Large intestine (tissue), 12 donors: ENCODE results near the gene ZNF479. TPM values are rescaled to one million over a fixed set of nuclear protein-coding genes. Genes with fewer than 3 reads are reported as not detected.
"Not testable (repeated sequence)": the region's sequence is repeated elsewhere in the genome, so short reads cannot be mapped to it uniquely, and the experiment has no call there.

Experiments
- DNase-seq, 2 donors: peaks; one replicate each; pipeline versions ENCODE4 v3.0.0 to v3.0.0-alpha.2; 2013
- H3K27ac ChIP-seq: one replicate; pipeline ENCODE4 v1.5.1; 2013; ENCODE audit warnings: low read length
- H3K27me3 ChIP-seq: 2 replicates; pipeline ENCODE4 v1.6.1; 2013; ENCODE audit warnings: low read length; ENCODE audit not compliant: control insufficient read depth, insufficient read depth
- H3K36me3 ChIP-seq: 2 replicates; pipeline ENCODE4 v1.6.1; 2013; ENCODE audit warnings: low read length; ENCODE audit not compliant: control insufficient read depth, insufficient read depth
- H3K4me1 ChIP-seq: one replicate; pipeline ENCODE4 v1.6.1; 2013; ENCODE audit warnings: low read length; ENCODE audit not compliant: control insufficient read depth, insufficient read depth
- H3K4me3 ChIP-seq: one replicate; pipeline ENCODE4 v1.5.1; 2013; ENCODE audit warnings: low read length
- H3K9me3 ChIP-seq: one replicate; pipeline ENCODE4 v1.6.1; 2013; ENCODE audit warnings: mild to moderate bottlenecking, low read depth, low read length, moderate library complexity; ENCODE audit not compliant: control insufficient read depth
- WGBS: methylation state at CpG from one replicate; pipeline ENCODE4 v1.1.5; 2013; ENCODE audit warnings: low lambda C conversion rate; ENCODE audit not compliant: insufficient coverage; 5-methylcytosine and 5-hydroxymethylcytosine counted together
- long read RNA-seq, 11 donors: transcript quantifications; one replicate each; lab custom pipeline, GENCODE V29; 2026
- polyA plus RNA-seq: library from polyadenylated mRNA; unstranded; fragments of 120-200 nt; gene quantifications from one replicate; pipeline ENCODE4 v1.2.1, GENCODE V29; 2013

Gene ZNF479
- polyA plus RNA-seq: not detected
- long read RNA-seq, donor 1: 0 reads
- long read RNA-seq, donor 2: 0 reads
- long read RNA-seq, donor 3: 0 reads
- long read RNA-seq, donor 4: 0 reads
- long read RNA-seq, donor 5: 0 reads
- long read RNA-seq, donor 6: 0 reads
- long read RNA-seq, donor 7: 0 reads
- long read RNA-seq, donor 8: 0 reads
- long read RNA-seq, donor 9: 0 reads
- long read RNA-seq, donor 10: 0 reads
- long read RNA-seq, donor 11: 0 reads

DNA sequence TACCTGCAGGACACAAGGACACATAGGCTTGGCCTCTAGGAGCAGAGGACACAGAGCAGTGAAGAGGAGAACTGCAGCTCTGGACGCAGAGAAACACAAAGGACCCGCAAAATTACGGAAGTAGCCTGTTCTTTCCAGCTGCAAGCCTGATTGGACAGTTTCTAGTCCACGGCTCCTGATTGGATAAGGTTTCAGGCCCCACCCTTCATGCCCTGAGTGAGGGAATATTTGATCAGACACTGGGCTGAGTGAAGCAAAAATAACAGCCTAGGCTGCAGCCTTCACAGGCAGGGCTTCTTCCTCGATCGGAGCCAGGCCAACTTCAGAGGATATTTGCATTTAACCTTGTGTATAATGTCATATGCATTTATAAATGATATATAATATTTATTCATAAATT, at the start of gene ZNF479:
Gene ZNF479, minus strand, starts transcription at position 101 of the 400 bp plus-strand sequence. CDS start 112 bp downstream, outside the sequence.
- not testable (repeated sequence) for H3K27ac ChIP-seq, H3K9me3 ChIP-seq, H3K27me3 ChIP-seq, H3K36me3 ChIP-seq, H3K4me3 ChIP-seq, H3K4me1 ChIP-seq, DNase-seq
- WGBS: no CpG with 5 or more reads among the region's 6 CpGs

DNA sequence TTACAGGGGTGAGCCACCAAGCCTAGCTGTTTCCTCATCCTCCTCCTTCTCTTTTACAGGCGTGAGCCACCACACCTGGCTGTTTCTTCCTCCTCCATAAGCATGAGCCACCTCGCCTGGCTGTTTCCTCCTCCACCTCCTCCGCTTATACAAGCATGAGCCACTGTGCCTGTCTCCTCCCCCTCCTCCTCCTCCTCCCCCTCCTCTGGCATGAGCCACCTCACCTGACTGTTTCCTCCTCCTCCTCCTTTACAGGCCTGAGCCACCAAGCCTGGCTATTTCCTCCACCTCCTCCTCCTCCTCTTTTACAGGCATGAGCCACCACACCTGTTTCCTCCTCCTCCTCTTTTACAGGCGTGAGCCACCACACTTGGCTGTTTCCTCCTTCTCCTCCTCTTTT, 49.8 kb upstream of the ZNF479 start:
- no peaks in the 10 kb centered on the region for H3K4me1 ChIP-seq
- H3K27ac ChIP-seq: no peak overlapping the region
- H3K4me3 ChIP-seq: no peak overlapping the region
- no peaks in the 10 kb centered on the region for H3K36me3 ChIP-seq
- H3K9me3 ChIP-seq: peaks cover 36% of the 10 kb centered on the region
- no CpG with 5 or more reads among the region's 4 CpGs for WGBS
- H3K27me3 ChIP-seq: no peaks in the 10 kb centered on the region
- no peak for DNase-seq

DNA sequence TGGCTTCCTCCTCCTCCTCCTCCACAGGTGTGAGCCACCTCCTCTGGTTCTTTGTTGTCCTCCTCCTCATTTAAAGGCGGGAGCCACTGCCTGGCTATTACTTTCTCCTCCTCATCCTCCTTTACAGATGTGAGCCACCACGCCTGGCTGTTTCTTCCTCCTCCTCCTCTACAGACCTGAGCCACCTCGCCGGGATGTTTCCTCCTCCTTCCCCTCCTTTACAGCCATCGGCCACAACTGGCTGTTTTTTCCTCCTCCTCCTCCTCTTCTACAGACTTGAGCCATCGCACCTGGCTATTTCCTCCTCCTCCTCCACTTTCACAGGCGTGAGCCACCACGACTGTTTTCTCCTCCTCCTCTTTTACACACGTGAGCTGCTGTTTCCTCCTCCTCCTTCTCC, 49.0 kb upstream of the ZNF479 start:
- Histone ChIP-seq H3K9me3 (peaks cover 41% of the 10 kb centered on the region), H3K36me3 (no peaks in the 10 kb centered on the region), H3K4me1 (no peaks in the 10 kb centered on the region), H3K27ac (no peak overlapping the region), H3K4me3 (no peak overlapping the region), H3K27me3 (no peaks in the 10 kb centered on the region)
- WGBS: 90% methylated on average over 8 of the region's 9 CpGs
- DNase-seq: no peak

DNA sequence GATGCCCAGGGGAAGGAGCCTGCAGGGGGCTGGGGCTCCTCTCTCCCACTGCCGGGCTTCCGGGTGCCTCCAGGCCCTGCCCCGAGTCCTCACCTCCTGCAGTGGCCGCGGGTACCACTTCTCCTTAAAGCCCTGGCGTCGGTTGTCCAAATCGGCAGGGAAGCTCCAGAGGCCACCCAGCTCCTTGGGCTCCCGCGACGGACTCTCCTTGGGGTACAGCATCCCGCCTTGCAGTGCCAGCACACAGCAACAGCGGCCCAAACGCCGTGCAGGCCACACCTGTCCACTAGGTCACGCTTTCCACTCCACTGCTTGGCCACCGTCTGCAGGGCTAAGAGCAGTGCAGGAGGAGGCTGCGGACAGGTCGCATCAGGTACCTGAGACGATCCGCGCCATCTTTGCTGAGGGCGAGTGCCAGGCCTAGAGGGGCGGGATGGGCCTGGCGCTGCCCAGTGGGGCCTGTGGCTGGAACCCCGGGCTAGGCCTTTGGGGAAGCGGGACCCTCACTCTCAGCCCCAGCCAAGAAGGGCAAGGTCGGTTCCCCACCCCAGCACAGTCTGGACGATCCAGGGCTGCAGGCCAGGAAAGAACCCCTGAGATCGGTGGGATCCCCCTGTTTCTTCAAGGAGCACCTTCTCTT, 47.7 kb upstream of the ZNF479 start:
- DNase-seq: no peak
- Histone ChIP-seq H3K9me3 (peaks cover 41% of the 10 kb centered on the region), H3K27me3 (no peaks in the 10 kb centered on the region), H3K27ac (no peak overlapping the region), H3K4me1 (no peaks in the 10 kb centered on the region), H3K36me3 (no peaks in the 10 kb centered on the region), H3K4me3 (no peak overlapping the region)
- no CpG with 5 or more reads among the region's 30 CpGs for WGBS

DNA sequence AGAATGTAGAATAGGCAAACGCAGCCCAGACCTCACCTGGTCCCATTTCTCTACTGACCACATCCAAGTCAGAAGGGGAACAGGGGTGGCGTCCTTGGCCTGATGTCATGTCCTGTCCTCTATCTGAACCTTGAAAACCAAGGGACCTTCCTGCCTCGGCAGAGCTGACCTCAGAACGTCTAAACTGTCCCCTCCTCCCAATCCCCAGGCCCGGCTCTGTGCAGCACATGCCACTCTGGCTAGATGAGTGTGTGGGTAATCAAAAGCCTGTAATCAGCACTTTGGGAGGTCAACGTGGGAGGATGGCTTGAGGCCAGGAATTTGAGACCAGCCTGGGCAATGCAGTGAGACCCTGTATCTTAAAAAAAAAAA, 46.5 kb upstream of the ZNF479 start:
- no peaks in the 10 kb centered on the region for H3K36me3 ChIP-seq
- WGBS: no CpG with 5 or more reads among the region's 6 CpGs
- DNase-seq: no peak
- H3K4me3 ChIP-seq: no peak overlapping the region
- H3K4me1 ChIP-seq: no peaks in the 10 kb centered on the region
- H3K9me3 ChIP-seq: peaks cover 41% of the 10 kb centered on the region
- H3K27me3 ChIP-seq: no peaks in the 10 kb centered on the region
- no peak overlapping the region for H3K27ac ChIP-seq

DNA sequence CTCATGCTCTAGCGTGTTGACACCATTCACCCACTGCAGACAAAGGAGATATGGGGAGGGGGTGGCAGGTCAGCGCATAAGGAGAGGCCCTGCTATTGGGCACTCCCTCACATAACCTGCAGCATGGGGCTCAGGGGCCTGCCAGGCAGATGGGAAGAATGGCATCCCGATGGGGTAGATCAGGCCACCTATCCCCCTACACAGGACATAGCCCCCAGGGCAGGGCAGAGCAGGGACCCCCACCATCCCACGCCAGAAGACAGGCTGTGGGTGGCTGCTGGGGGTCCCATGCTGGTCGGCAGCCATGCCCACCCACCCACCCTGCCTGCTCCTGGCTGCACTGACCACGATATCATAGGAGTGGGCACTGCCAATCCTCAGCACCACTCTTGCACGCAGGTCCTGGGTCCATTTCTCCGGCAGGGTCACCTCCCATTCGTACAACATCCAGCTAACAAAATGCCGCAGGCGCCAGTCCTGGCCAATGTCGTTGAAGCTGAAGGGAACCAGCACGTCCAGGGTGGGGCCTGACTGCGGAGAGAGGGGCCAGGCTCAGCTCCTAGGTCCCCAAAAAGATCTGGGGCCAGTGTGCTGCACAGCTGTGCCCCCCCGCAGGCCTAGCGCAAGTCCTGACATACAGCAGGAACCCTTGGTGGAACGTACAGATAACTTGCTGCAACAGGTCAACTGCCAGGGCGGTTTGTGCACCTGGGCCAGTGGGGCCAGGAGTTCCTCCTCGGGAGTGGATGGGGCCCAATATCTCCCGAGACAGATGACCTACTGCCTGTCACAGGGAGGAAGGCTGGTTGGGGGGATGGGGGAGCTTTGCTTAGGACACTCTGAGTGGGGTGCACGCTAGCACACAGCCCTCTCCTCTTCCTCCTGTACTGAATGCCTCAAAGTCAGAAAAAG, 45.9 kb upstream of the ZNF479 start:
- no peak for DNase-seq
- WGBS: no CpG with 5 or more reads among the region's 21 CpGs
- H3K27ac ChIP-seq: no peak overlapping the region
- no peaks in the 10 kb centered on the region for H3K27me3 ChIP-seq
- no peaks in the 10 kb centered on the region for H3K36me3 ChIP-seq
- H3K4me3 ChIP-seq: no peak overlapping the region
- H3K9me3 ChIP-seq: peaks cover 41% of the 10 kb centered on the region
- no peaks in the 10 kb centered on the region for H3K4me1 ChIP-seq

DNA sequence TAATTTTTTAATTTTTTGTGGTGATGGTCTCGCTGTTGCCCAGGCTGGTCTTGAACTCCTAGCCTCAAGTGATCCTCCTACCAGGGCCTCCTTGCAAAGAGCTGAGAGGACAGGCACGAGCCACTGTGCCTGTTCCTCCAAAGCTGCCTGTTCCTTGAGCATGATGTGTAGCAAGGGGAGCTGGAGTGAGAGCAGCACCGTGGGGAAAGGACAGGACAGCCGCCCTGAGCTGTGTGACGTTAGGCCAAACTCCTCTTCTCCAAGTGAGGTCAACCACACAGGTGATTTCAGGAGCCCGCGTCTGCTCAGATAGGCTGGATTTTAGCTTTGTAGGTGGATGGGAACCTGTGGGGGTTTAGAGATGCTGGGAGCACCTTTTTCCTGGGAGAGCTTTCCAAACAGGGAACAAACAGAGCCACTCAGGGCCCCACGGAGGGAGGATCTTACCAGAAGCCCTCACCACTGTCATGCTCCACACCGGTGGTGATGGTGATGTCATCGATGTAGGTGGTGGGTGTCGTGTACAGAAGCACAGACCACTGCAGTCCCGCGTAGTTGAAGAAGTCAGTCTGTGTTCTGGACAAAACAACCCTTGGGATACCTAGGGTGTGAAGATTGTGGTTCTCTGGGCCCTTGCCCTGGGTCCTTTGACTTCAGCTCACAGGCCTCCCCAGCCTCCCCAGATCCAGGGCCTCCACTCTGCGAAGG, 44.8 kb upstream of the ZNF479 start:
- WGBS: no CpG with 5 or more reads among the region's 14 CpGs
- H3K9me3 ChIP-seq: peaks cover 36% of the 10 kb centered on the region
- no peak overlapping the region for H3K4me3 ChIP-seq

DNA sequence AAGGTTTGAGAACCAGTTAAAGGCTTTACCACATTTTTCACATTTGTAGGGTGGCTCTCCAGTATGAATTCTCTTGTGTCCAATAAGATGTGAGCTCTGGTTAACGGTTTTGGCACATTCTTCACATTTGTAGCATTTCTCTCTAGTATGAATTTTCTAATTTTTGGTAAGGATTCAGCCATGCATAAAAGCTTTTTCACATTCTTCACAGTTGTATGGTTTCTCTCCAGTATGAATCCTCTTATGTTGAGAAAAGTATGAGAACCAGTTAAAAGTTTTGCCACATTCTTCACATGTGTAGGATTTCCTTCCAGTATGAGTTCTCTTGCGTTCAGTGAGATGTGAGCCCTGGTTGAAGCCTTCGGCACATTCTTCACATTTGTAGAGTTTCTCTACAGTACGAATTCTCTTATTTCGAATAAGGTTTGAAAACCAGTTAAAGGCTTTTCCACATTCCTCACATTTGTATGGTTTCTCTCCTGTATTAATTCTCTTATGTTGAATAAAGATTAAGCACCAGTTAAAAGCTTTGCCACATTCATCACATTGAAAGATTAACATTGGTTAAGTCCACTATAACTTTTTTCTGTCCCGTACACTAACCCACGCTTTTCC, 33.2 kb upstream of the ZNF479 start:
- Histone ChIP-seq H3K36me3 (no peaks in the 10 kb centered on the region), H3K27me3 (no peaks in the 10 kb centered on the region), H3K9me3 (peaks cover 11% of the 10 kb centered on the region), H3K4me3 (no peak overlapping the region), H3K27ac (no peak overlapping the region), H3K4me1 (no peaks in the 10 kb centered on the region)
- no peak for DNase-seq
- WGBS: 94% methylated on average over 2 of the region's 7 CpGs

More for the DNA sequence above, 44.8 kb upstream of the ZNF479 start:
- no peaks in the 10 kb centered on the region for H3K27me3 ChIP-seq
- DNase-seq: no peak
- no peaks in the 10 kb centered on the region for H3K4me1 ChIP-seq
- H3K36me3 ChIP-seq: no peaks in the 10 kb centered on the region
- H3K27ac ChIP-seq: no peak overlapping the region

DNA sequence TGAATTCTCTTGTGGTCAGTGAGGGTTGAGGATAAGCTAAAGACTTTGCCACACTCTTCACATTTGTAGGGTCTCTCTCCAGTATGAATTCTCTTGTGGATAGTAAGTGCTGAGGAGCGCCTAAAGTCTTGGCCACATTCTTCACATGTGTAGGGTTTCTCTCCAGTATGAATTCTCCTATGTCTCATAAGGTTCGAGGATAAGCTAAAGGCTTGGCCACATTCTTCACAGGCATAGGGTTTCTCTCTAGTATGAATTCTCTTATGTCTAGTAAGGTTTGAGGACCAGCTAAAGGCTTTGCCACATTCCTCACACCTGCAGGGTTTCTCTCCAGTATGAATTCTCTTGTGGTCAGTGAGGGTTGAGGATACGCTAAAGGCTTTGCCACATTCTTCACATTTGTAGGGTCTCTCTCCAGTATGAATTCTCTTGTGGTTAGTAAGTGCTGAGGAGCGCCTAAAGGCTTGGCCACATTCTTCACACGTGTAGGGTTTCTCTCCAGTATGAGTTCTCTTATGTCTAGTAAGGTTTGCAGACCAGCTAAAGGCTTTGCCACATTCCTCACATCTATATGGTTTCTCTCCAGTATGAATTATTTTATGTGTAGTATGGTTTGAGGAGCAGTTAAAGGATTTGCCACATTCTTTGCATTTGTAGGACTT, 12.0 kb downstream of the ZNF479 start:
- H3K4me3 ChIP-seq, H3K27me3 ChIP-seq, H3K27ac ChIP-seq, H3K36me3 ChIP-seq, H3K4me1 ChIP-seq, H3K9me3 ChIP-seq, DNase-seq: not testable (repeated sequence)
- WGBS: no CpG with 5 or more reads among the region's 5 CpGs
